EH (cell line): ENCODE results near the gene MARCHF9.

Source experiments
- DNase-seq: peaks from one replicate; pipeline ENCODE4 v3.0.0-alpha.2; 2015; ENCODE audit warnings: low read depth

MARCHF9 gene

GRCh38 chr12:57755194-57755453, 221 bp downstream of the MARCHF9 start:
- DNase-seq, result no peak

GRCh38 chr12:57755454-57756372, 810 bp downstream of the MARCHF9 start:
- no peak for DNase-seq

GRCh38 chr12:57756406-57757341, 1.8 kb downstream of the MARCHF9 start:
- no peak for DNase-seq

GRCh38 chr12:57757771-57758170, 2.9 kb downstream of the MARCHF9 start:
- no peak for DNase-seq

- no peak for DNase-seq
Observed at GRCh38 chr12:57758552-57759359, 3.9 kb downstream of the MARCHF9 start.

- DNase-seq, result no peak
Observed at GRCh38 chr12:57759360-57759980, 4.6 kb downstream of the MARCHF9 start.

- DNase-seq, result no peak
Observed at GRCh38 chr12:57760347-57760982, 5.6 kb downstream of the MARCHF9 start.

- DNase-seq, result no peak
Observed at GRCh38 chr12:57761391-57761998, 6.6 kb downstream of the MARCHF9 start.

- no peak for DNase-seq
Observed at GRCh38 chr12:57762463-57762862, 7.6 kb downstream of the MARCHF9 start.

GRCh38 chr12:57763881-57764661, 9.2 kb downstream of the MARCHF9 start:
- DNase-seq, result no peak

GRCh38 chr12:57764662-57765002, 9.7 kb downstream of the MARCHF9 start:
- DNase-seq, result no peak

- DNase-seq, result peak; percentile 41
Observed at GRCh38 chr12:57765003-57765697, 10.2 kb downstream of the MARCHF9 start.

- DNase-seq, result no peak
Observed at GRCh38 chr12:57765698-57766463, 11.0 kb downstream of the MARCHF9 start.

GRCh38 chr12:57766464-57767304, 11.8 kb downstream of the MARCHF9 start, which contains the start of gene CYP27B1:
TSS of gene CYP27B1 (minus strand) at chr12:57767078. CDS start at chr12:57767041, 37 bp downstream.
- DNase-seq, result peak; percentile 51

- no peak for DNase-seq
Observed at GRCh38 chr12:57767305-57767698, 12.4 kb downstream of the MARCHF9 start.

- no peak for DNase-seq
Observed at GRCh38 chr12:57767876-57768275, 13.0 kb downstream of the MARCHF9 start.

GRCh38 chr12:57769594-57769993, 14.7 kb downstream of the MARCHF9 start:
- DNase-seq, result no peak

GRCh38 chr12:57770734-57771133, 15.8 kb downstream of the MARCHF9 start:
- no peak for DNase-seq
